ENCODE results near the gene SALL4.
"Not testable (repeated sequence)": the region's sequence is repeated elsewhere in the genome, so short reads cannot be mapped to it uniquely, and the experiment has no call there.

DNA sequence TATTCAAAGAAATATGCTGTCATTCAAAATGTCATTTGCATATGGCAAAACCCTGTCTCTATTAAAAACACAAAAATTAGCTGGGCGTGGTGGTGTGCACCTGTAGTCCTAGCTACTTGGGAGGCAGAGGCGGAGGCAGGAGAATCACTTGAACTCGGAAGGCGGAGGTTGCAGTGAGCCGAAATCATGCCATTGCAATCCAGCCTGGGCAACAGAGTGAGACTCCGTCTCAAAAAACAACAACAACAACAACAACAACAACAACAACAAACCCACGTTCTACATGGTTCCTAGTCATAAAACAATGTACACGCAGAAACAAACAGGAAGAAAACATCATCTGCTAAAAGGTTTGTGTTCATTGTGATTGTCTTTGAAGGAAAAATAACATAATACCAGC, 49.1 kb downstream of the SALL4 start:
- TF ChIP-seq TARDBP (IDR thresholded peaks at IDR 0.05); BHLHE40 (IDR thresholded peaks at IDR 0.05; ENCODE audit: borderline replicate concordance); SP1 (IDR thresholded peaks at IDR 0.05); CTBP1 (IDR thresholded peaks at IDR 0.05; ENCODE audit: borderline replicate concordance); ARNT (IDR thresholded peaks at IDR 0.05); NFRKB (IDR thresholded peaks at IDR 0.05); SUZ12 (IDR thresholded peaks at IDR 0.05): not testable (repeated sequence)

Data from HEK293T (cell line).